HepG2 (cell line): Measurements from ENCODE around the gene SEMA7A. TPM values are rescaled to one million over a fixed set of nuclear protein-coding genes. Genes with fewer than 3 reads are reported as not detected.

Experiments
- ATAC-seq: fragments of 200-7000 bp; cut with Tn5 transposase; 3 replicates; pipeline ENCODE4 v1.9.1; 2020; ENCODE audit warnings: mild to moderate bottlenecking, moderate library complexity
- BruUV-seq: library from RNA; stranded (reverse); fragments of 400-500 nt; replicated peaks from 2 replicates; lab custom pipeline; 2021; lab: Mats Ljungman, UMichigan
- CTCF ChIA-PET: fragments of 300-600 bp; formaldehyde crosslinking; extraction: SDS; loops from one replicate; lab custom pipeline; 2021; ENCODE audit warnings: low total read pairs, inconsistent platforms, low intra/inter-chr PET ratio; lab: Yijun Ruan, JAX
- POLR2A ChIA-PET: fragments of 350-600 bp; sonication (Branson Sonifier 250); formaldehyde crosslinking; loops from one replicate; lab custom pipeline; 2020; ENCODE audit warnings: antibody characterized with exemption, inconsistent platforms; lab: Yijun Ruan, JAX
- DNase-seq: peaks from one replicate; pipeline ENCODE4 v3.0.0-alpha.2; 2015; ENCODE audit warnings: low spot score
- FAIRE-seq: peaks from 3 replicates; lab custom pipeline; 2011; peaks lifted over from hg19 to GRCh38; lab: Jason Lieb, UNC
- H2AFZ ChIP-seq: one replicate; pipeline ENCODE4 v1.6.1; 2011; ENCODE audit warnings: low read length, inconsistent platforms
- H3K27ac ChIP-seq: fragments of 300-600 bp; 3 replicates; pipeline ENCODE4 v1.8.0; 2011; ENCODE audit warnings: mixed run types, mild to moderate bottlenecking, mixed read lengths, low read length, inconsistent platforms; ENCODE audit not compliant: insufficient read depth; ENCODE audit errors: extremely low read length
- H3K27me3 ChIP-seq, 2 experiments: fragments of 200-600 bp in 1 of 2; 2 replicates in 1 of 2; 3 replicates in 1 of 2; pipeline versions ENCODE4 v1.6.0 to v1.8.0; 2011; ENCODE audit warnings: low read length in 2 of 2, mild to moderate bottlenecking in 2 of 2, moderate library complexity in 2 of 2, inconsistent platforms in 1 of 2; ENCODE audit not compliant: insufficient read depth in 2 of 2, control insufficient read depth in 1 of 2
- H3K36me3 ChIP-seq, 2 experiments: fragments of 200-600 bp in 1 of 2; replicated peaks in 1 of 2; 2 replicates in 1 of 2; 3 replicates in 1 of 2; pipeline versions ENCODE4 v1.5.1 to v1.8.0; 2011; ENCODE audit warnings: low read length in 2 of 2, inconsistent platforms in 1 of 2; ENCODE audit not compliant: insufficient read depth in 2 of 2, control insufficient read depth in 1 of 2
- H3K4me1 ChIP-seq: 2 replicates; pipeline ENCODE4 v1.5.1; 2012; ENCODE audit warnings: low read length, inconsistent platforms; ENCODE audit not compliant: insufficient read depth
- H3K4me2 ChIP-seq: 2 replicates; pipeline ENCODE4 v1.6.0; 2011; ENCODE audit warnings: low read depth, low read length, inconsistent platforms
- H3K4me3 ChIP-seq, 3 experiments: fragments of 200-600 bp in 1 of 3; sonication (generic), shearing (Covaris generic) in 1 of 3; replicated peaks in 1 of 3; 2 replicates each; pipeline ENCODE4 v1.5.1; 2011 to 2016; ENCODE audit warnings: low read length in 3 of 3, inconsistent platforms in 2 of 3, low read depth in 2 of 3, mild to moderate bottlenecking in 2 of 3, control low read depth in 1 of 3, mixed read lengths in 1 of 3; ENCODE audit not compliant: insufficient read depth in 1 of 3
- H3K79me2 ChIP-seq: one replicate; pipeline ENCODE4 v1.6.1; 2011; ENCODE audit warnings: low read length, inconsistent platforms; ENCODE audit not compliant: insufficient read depth
- H3K9ac ChIP-seq: 2 replicates; pipeline ENCODE4 v1.6.0; 2011; ENCODE audit warnings: mild to moderate bottlenecking, low read depth, low read length, inconsistent platforms; ENCODE audit not compliant: insufficient read depth
- H3K9me3 ChIP-seq: 2 replicates; pipeline ENCODE4 v1.5.1; 2012; ENCODE audit warnings: mild to moderate bottlenecking, low read length
- H4K20me1 ChIP-seq: 2 replicates; pipeline ENCODE4 v1.6.0; 2011; ENCODE audit warnings: inconsistent platforms, mild to moderate bottlenecking, low read length, moderate library complexity; ENCODE audit not compliant: insufficient read depth
- AGO2 ChIP-seq: fragments of 200-400 bp; formaldehyde crosslinking; optimal IDR thresholded peaks from 2 replicates; pipeline ENCODE3; 2017; ENCODE audit warnings: mild to moderate bottlenecking, low read depth, low read length, moderate library complexity
- CC2D1A ChIP-seq: sonication (generic); formaldehyde crosslinking; IDR thresholded peaks from 2 replicates; pipeline ENCODE4 v1.8.1; 2023; ENCODE audit warnings: mild to moderate bottlenecking, missing genetic modification reagents
- CREB3 ChIP-seq: sonication (generic); formaldehyde crosslinking; IDR thresholded peaks from 2 replicates; pipeline ENCODE4 v1.5.0; 2020; ENCODE audit warnings: missing genetic modification reagents
- FOXO4 ChIP-seq: sonication (generic); formaldehyde crosslinking; conservative IDR thresholded peaks from 2 replicates; pipeline ENCODE4 v1.8.1; 2023; ENCODE audit warnings: missing genetic modification reagents
- GLI4 ChIP-seq: sonication (generic); formaldehyde crosslinking; IDR thresholded peaks from 2 replicates; pipeline ENCODE4 v1.5.1; 2020; ENCODE audit warnings: missing genetic modification reagents, mild to moderate bottlenecking, moderate library complexity, borderline replicate concordance
- GLMP ChIP-seq: sonication (generic); formaldehyde crosslinking; IDR thresholded peaks from 2 replicates; pipeline ENCODE4 v1.9.0; 2021; ENCODE audit warnings: missing genetic modification reagents, mild to moderate bottlenecking, borderline replicate concordance
- KAT7 ChIP-seq: IDR thresholded peaks from 2 replicates; pipeline ENCODE4 v1.6.1; 2018; ENCODE audit warnings: borderline replicate concordance, missing compliant biosample characterization
- NFKBIZ ChIP-seq: IDR thresholded peaks from 2 replicates; pipeline ENCODE4 v1.6.1; 2018; ENCODE audit warnings: missing genetic modification reagents, missing compliant biosample characterization
- RARG ChIP-seq: sonication (generic); formaldehyde crosslinking; IDR thresholded peaks from 2 replicates; pipeline ENCODE4 v1.4.0; 2020; ENCODE audit warnings: low read depth, mild to moderate bottlenecking, missing genetic modification reagents
- SAP130 ChIP-seq: IDR thresholded peaks from 2 replicates; pipeline ENCODE4 v1.6.1; 2016; ENCODE audit warnings: low read depth
- ZNF44 ChIP-seq: sonication (generic); formaldehyde crosslinking; IDR thresholded peaks from 2 replicates; pipeline ENCODE4 v1.5.1; 2020; ENCODE audit warnings: mild to moderate bottlenecking, missing genetic modification reagents
- ZNF552 ChIP-seq: sonication (generic); formaldehyde crosslinking; IDR thresholded peaks from 2 replicates; pipeline ENCODE4 v1.9.0; 2022; ENCODE audit warnings: missing genetic modification reagents, mild to moderate bottlenecking, borderline replicate concordance
- ZNF839 ChIP-seq: sonication (generic); formaldehyde crosslinking; IDR thresholded peaks from 2 replicates; pipeline ENCODE4 v1.4.0; 2020; ENCODE audit warnings: missing genetic modification reagents, mild to moderate bottlenecking, borderline replicate concordance
- WGBS: methylation state at CpG from one replicate; pipeline ENCODE4 v1.1.6; 2017; ENCODE audit warnings: low lambda C conversion rate; 5-methylcytosine and 5-hydroxymethylcytosine counted together
- in situ Hi-C: cut with HindIII; loops from 2 replicates; pipeline ENCODE4 v1.10.0; 2017; ENCODE audit warnings: low pct_unique_long_range_greater_than_20kb; ENCODE audit not compliant: extremely low pct_ligation_motif_present
- intact Hi-C: fragments of 100-400 bp; cut with micrococcal nuclease; formaldehyde crosslinking; loops from one replicate; pipeline ENCODE4 v1.10.0; 2022; ENCODE audit not compliant: unreplicated experiment
- polyA plus RNA-seq, 8 experiments: library from polyadenylated mRNA; depleted of rRNA in 3 of 8; stranded (reverse) in 7 of 8; unstranded in 1 of 8; fragments of >200 nt; fragmentation: Illumina TruSeq in 4 of 8; extraction: Trizol in 4 of 8; gene quantifications; 2 replicates each; pipeline versions ENCODE4 v1.2.1 to v1.2.3, GENCODE V29; 2011 to 2016; ENCODE audit warnings: low read depth in 4 of 8, missing spikeins in 1 of 8, mixed read lengths in 1 of 8; ENCODE audit not compliant: insufficient read depth in 1 of 8
- total RNA-seq, 5 experiments: library from RNA; depleted of rRNA; stranded (reverse); fragments of >200 nt; fragmentation: Illumina TruSeq; extraction: Trizol; gene quantifications; 2 replicates each; pipeline ENCODE4 v1.2.3, GENCODE V29; 2016; ENCODE audit warnings: low read depth in 1 of 5

Gene SEMA7A
- total and polyA plus RNA-seq, 2 of the 13 experiments (the other 11 are each of a cell fraction or from before 2014, with no cell fraction given) = 9.0 to 15.8 TPM

GRCh38 chr15:74417670-74418069 is 16.1 kb downstream of the SEMA7A start:
- in situ Hi-C loops = no loop called here
- H4K20me1 ChIP-seq = no peaks in the 10 kb centered on the region
- H3K4me1 ChIP-seq = peaks cover 46% of the 10 kb centered on the region
- ChIA-PET CTCF (no interaction called here), POLR2A (no interaction called here)
- no peak for TF ChIP-seq KAT7
- no peak for TF ChIP-seq SAP130 (CRISPR knock-in tag)
- no peak for TF ChIP-seq RARG (CRISPR knock-in tag)
- TF ChIP-seq CREB3 (CRISPR knock-in tag) = no peak
- no peak for TF ChIP-seq GLMP (CRISPR knock-in tag)
- no peak for TF ChIP-seq CC2D1A (CRISPR knock-in tag)
- TF ChIP-seq GLI4 = no peak
- TF ChIP-seq NFKBIZ (CRISPR knock-in tag) = no peak
- peak; percentile 34 for TF ChIP-seq AGO2
- no peak for TF ChIP-seq ZNF839 (CRISPR knock-in tag)
- TF ChIP-seq FOXO4 = 0 out of 2 replicates have a peak, but pooled peaks have one; percentile 50
- TF ChIP-seq ZNF552 (CRISPR knock-in tag) = no peak
- no peak for TF ChIP-seq ZNF44
- FAIRE-seq (no peak), DNase-seq (no peak), ATAC-seq (no peak)
- intact Hi-C loops = no loop called here
- WGBS = 97% methylated on average over 4 of the region's 9 CpGs
- H2AFZ ChIP-seq = no peak overlapping the region
- H3K27me3 ChIP-seq = no peaks in the 10 kb centered on the region
- H3K4me3 ChIP-seq = no peak overlapping the region
- BruUV-seq = no TSS peak
- H3K4me2 ChIP-seq = no peak overlapping the region
- H3K79me2 ChIP-seq = peaks cover 38% of the 10 kb centered on the region
- H3K9me3 ChIP-seq = no peaks in the 10 kb centered on the region
- no peak overlapping the region for H3K27ac ChIP-seq
- H3K9ac ChIP-seq = no peak overlapping the region
- peaks cover 26 to 57% of the 10 kb centered on the region in 2 experiments for H3K36me3 ChIP-seq
